ENCODE measurements around the gene EGR4.

DNA sequence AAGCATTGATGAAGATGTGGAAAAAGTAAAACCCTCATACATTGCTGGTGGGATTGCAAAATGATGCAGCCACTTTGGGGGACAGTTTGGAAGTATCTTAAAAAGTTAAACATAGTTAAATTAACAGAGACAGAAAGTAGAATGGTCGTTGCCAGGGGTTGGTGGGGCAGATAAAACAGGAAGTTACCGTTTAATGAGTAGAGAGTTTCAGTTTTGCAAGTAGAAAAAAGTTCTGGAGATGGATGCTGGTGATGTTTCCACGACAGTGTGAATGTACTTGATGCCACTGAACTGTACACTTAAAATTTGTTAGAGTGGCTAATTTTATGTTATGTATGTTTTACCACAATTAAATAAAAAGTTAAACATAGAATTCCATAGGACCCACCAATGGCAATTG lies 44.5 kb upstream of the EGR4 start:
- TF ChIP-seq CTCF (IDR thresholded peaks at IDR 0.05) (no peak), POLR2A (IDR thresholded peaks at IDR 0.05) (no peak)

Data from right lobe of liver (tissue), 4 donors.